GOT3 (cell line): ENCODE measurements around the gene KLF14.
"Not testable (repeated sequence)": the region's sequence is repeated elsewhere in the genome, so short reads cannot be mapped to it uniquely, and the experiment has no call there.

Experiments
- DNase-seq: peaks from one replicate; lab custom pipeline; 2025; ENCODE audit warnings: mixed read lengths; lab: John Stamatoyannopoulos, UW

The KLF14 gene

DNA sequence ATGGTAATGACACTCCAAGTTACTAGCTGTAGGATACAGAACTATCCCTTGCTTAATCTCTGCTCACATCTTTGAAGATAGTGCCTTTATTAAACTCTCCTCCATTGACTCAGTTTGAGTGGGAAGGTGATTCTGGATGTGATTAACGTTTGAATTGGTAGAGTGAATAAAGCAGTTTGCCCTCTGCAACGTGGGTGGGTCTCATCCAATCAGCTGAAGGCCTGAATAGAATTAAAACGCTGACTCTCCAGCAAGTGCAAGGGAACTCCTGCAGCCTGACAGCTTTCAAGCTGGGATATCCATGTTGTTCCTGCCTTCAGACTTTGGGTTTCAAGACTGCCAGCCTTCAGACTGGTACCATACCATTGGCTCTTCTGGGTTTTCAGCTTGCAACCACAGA lies 21.6 kb downstream of the KLF14 start:
- DNase-seq = no peak

GRCh38 chr7:130708766-130709165 lies 25.2 kb downstream of the KLF14 start:
- no peak for DNase-seq

GRCh38 chr7:130708001-130708400 lies 26.0 kb downstream of the KLF14 start:
- no peak for DNase-seq

DNA sequence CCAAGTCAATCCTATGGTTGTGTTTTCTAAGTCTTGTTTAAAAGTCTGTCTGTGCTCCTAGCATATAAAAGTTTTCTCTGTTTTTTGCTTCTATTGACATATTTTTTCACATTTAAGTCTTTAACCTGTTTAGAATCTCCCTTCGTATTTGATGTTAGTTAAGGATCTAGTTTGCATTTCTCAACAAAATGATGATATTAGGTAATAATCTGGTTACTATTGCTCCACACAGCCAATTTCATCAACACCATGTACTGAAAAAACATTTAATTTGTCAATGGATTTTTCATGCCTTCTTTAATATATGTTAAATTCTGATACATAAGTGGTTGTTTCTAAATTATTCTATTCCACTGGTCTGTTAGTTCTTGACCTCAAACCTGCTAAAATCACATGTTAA lies 30.2 kb downstream of the KLF14 start:
- DNase-seq = no peak

GRCh38 chr7:130701650-130702049 lies 32.4 kb downstream of the KLF14 start:
- DNase-seq = no peak

GRCh38 chr7:130700760-130701159 lies 33.2 kb downstream of the KLF14 start:
- DNase-seq = no peak

GRCh38 chr7:130699686-130700085 lies 34.3 kb downstream of the KLF14 start:
- DNase-seq = no peak

GRCh38 chr7:130697820-130698219 lies 36.2 kb downstream of the KLF14 start:
- DNase-seq = no peak

DNA sequence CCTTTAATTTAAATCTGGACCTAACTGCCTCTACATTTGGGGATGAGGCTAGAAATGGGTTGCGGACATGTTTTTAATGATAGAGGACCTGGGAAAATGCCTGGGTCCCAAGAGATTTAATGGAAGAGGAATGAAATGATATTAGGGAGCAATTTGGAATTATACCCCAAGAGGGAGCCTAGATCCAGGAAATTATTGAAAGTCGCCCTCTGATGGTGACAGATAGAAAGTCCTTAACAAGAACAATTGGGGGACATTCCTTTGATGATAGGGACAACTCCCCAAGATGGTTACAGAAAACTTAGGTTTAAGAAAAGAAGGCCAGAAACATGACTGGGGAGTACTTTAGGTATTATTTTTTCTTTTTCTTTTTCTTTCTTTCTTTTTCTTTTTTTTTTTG lies 38.2 kb downstream of the KLF14 start:
- no peak for DNase-seq

- not testable (repeated sequence) for DNase-seq
These were observed 41.6 kb downstream of the KLF14 start for GRCh38 chr7:130692396-130692795.

DNA sequence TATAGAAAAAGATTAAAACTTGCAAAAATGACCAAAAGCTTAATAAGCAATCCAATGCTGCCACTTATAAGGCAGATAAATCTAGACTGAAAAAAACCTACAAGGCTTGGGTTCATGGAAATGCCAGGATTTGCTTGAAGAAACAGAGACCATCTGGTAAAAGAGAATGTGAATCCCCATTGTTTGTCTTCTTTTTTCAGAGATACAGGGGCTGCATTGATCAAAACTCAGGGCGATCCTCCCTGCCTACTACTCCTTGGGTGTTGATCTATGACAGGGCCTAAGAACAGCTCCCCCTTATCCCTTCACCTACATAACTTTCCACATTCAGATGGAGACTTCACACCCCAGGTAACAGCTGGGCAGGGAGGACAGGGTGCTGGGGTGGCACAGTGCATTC lies 44.3 kb downstream of the KLF14 start:
- no peak for DNase-seq

DNA sequence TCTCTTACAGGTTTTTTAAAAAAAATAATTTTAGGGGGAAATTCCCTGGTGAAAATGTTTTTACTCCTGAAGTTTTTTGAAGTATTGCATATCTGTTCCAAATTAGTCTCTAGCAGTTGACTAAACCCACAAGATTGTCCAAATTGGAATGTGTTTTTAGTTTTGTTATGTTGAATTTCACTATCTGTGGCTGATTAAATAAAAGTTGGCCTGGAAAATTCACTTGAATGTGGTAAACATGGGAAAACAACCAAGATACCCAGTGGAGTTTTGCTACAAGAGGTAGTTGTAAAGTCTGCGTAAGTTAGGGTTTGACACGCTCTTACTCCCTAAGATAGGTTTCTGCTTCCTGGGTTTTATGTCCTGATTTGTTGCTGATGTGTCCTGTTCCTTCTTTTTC lies 51.0 kb downstream of the KLF14 start:
- DNase-seq = no peak
